GM19351 (cell line): ENCODE results near the gene MBD6.
A peak's percentile ranks its signal among the peaks of the same experiment; 100 is the strongest.

ENCODE experiments used
- ATAC-seq: cut with Tn5 transposase; IDR thresholded peaks from one replicate; pipeline ENCODE4 v1.9.1; 2021; ENCODE audit warnings: mild to moderate bottlenecking, moderate library complexity; ENCODE audit not compliant: unreplicated experiment

MBD6 gene

GRCh38 chr12:57522011-57522886 is at the start of gene MBD6:
Gene MBD6, plus strand, starts transcription at chr12:57522824. Its CDS starts 1,480 bp downstream, at chr12:57524304.
- peak; percentile 34 for ATAC-seq

GRCh38 chr12:57473392-57473791 is 49.2 kb upstream of the MBD6 start:
- ATAC-seq, result no peak

- ATAC-seq, result no peak
Measured at GRCh38 chr12:57473886-57474285, 48.7 kb upstream of the MBD6 start.

- no peak for ATAC-seq
Measured at GRCh38 chr12:57474430-57474829, 48.2 kb upstream of the MBD6 start.

GRCh38 chr12:57474862-57475261 is 47.8 kb upstream of the MBD6 start:
- no peak for ATAC-seq

GRCh38 chr12:57475271-57476161 is 47.1 kb upstream of the MBD6 start:
- ATAC-seq, result no peak

- peak; percentile 47 for ATAC-seq
Measured at GRCh38 chr12:57476162-57476992, 46.2 kb upstream of the MBD6 start.

- no peak for ATAC-seq
Measured at GRCh38 chr12:57476993-57477709, 45.5 kb upstream of the MBD6 start.

- ATAC-seq, result peak; percentile 34
Measured at GRCh38 chr12:57477710-57478681, 44.6 kb upstream of the MBD6 start.

GRCh38 chr12:57479043-57479375 is 43.6 kb upstream of the MBD6 start:
- no peak for ATAC-seq

GRCh38 chr12:57479376-57480115 is 43.1 kb upstream of the MBD6 start, which contains the start of gene ARHGAP9:
Gene ARHGAP9, minus strand, starts transcription at chr12:57479866. Its CDS starts 460 bp downstream, at chr12:57479406.
- ATAC-seq, result peak; percentile 44

- no peak for ATAC-seq
Measured at GRCh38 chr12:57481671-57482070, 41.0 kb upstream of the MBD6 start.

GRCh38 chr12:57483466-57483865 is 39.2 kb upstream of the MBD6 start:
- ATAC-seq, result no peak

- no peak for ATAC-seq
Measured at GRCh38 chr12:57485695-57486094, 36.9 kb upstream of the MBD6 start.

GRCh38 chr12:57487055-57487596 is 35.5 kb upstream of the MBD6 start:
- ATAC-seq, result no peak

GRCh38 chr12:57487597-57488401 is 34.8 kb upstream of the MBD6 start, which contains the start of gene MARS1:
Gene MARS1, plus strand, starts transcription at chr12:57488068. Its CDS starts 23 bp downstream, at chr12:57488091.
- peak; percentile 99 for ATAC-seq
